Smooth muscle cell (in vitro differentiated cells): ENCODE measurements around the gene TP53TG5. TPM values are rescaled to one million over a fixed set of nuclear protein-coding genes. Genes with fewer than 3 reads are reported as not detected.

Experiments
- DNase-seq: peaks from one replicate; lab custom pipeline; 2025; ENCODE audit not compliant: unreplicated experiment; lab: John Stamatoyannopoulos, UW
- H2AFZ ChIP-seq: fragments of 200-600 bp; sonication (generic); 2 replicates; pipeline ENCODE4 v1.6.0; 2016; ENCODE audit warnings: antibody characterized with exemption, low read depth, mild to moderate bottlenecking
- H3F3A ChIP-seq: fragments of 200-600 bp; sonication (generic); 2 replicates; pipeline ENCODE4 v1.6.0; 2017; ENCODE audit warnings: antibody characterized with exemption, low read depth
- H3K27ac ChIP-seq: fragments of 200-600 bp; sonication (generic); 2 replicates; pipeline ENCODE4 v1.5.1; 2016; ENCODE audit warnings: low read depth, mild to moderate bottlenecking
- H3K27me3 ChIP-seq: fragments of 200-600 bp; sonication (generic); 2 replicates; pipeline ENCODE4 v1.6.1; 2016; ENCODE audit warnings: low read depth, mild to moderate bottlenecking
- H3K36me3 ChIP-seq: fragments of 200-600 bp; sonication (generic); 2 replicates; pipeline ENCODE4 v1.5.1; 2016; ENCODE audit warnings: low read depth
- H3K4me1 ChIP-seq: fragments of 200-600 bp; sonication (generic); 2 replicates; pipeline ENCODE4 v1.5.1; 2016; ENCODE audit warnings: low read depth
- H3K4me2 ChIP-seq: fragments of 200-600 bp; sonication (generic); 2 replicates; pipeline ENCODE4 v1.6.0; 2016; ENCODE audit warnings: mild to moderate bottlenecking
- H3K4me3 ChIP-seq: fragments of 200-600 bp; sonication (generic); 2 replicates; pipeline ENCODE4 v1.5.1; 2016; ENCODE audit warnings: mild to moderate bottlenecking
- H3K79me2 ChIP-seq: fragments of 200-600 bp; sonication (generic); 2 replicates; pipeline ENCODE4 v1.6.0; 2016; ENCODE audit warnings: low read depth, mild to moderate bottlenecking
- H3K9ac ChIP-seq: fragments of 200-600 bp; sonication (generic); 2 replicates; pipeline ENCODE4 v1.6.0; 2016; ENCODE audit warnings: low read depth
- H3K9me3 ChIP-seq: fragments of 200-600 bp; sonication (generic); replicated peaks from 2 replicates; pipeline ENCODE4 v1.5.1; 2016; ENCODE audit warnings: low read depth
- H4K20me1 ChIP-seq: fragments of 200-600 bp; sonication (generic); 2 replicates; pipeline ENCODE4 v1.6.0; 2016; ENCODE audit warnings: low read depth
- CTCF ChIP-seq: fragments of 200-600 bp; sonication (generic); IDR thresholded peaks from 2 replicates; pipeline ENCODE4 v1.5.1; 2017; ENCODE audit warnings: borderline replicate concordance, mild to moderate bottlenecking, antibody characterized with exemption; ENCODE audit not compliant: insufficient read depth, poor library complexity, severe bottlenecking
- WGBS: methylation state at CpG from one replicate; pipeline ENCODE4 v1.1.7; 2016; ENCODE audit warnings: low lambda C conversion rate; 5-methylcytosine and 5-hydroxymethylcytosine counted together
- polyA plus RNA-seq: library from polyadenylated mRNA; unstranded; fragments of >200 nt; fragmentation: Nextera tagmentation; extraction: Ambion mirVana; gene quantifications from 2 replicates; pipeline ENCODE4 v1.2.1, GENCODE V29; 2016
- total RNA-seq: library from RNA; depleted of rRNA; stranded (reverse); fragments of >200 nt; gene quantifications from 2 replicates; pipeline ENCODE4 v1.2.3, GENCODE V29; 2014

The TP53TG5 gene
- total and polyA plus RNA-seq, 2 experiments from 2014 or later: 0.06 TPM; not detected in 1

- peaks cover 69% of the 10 kb centered on the region for H3K4me1 ChIP-seq
- H3K27me3 ChIP-seq: no peaks in the 10 kb centered on the region
- H3K79me2 ChIP-seq: peaks cover 69% of the 10 kb centered on the region
- H4K20me1 ChIP-seq: peaks cover 39% of the 10 kb centered on the region
- WGBS: 15% methylated on average over 9 of the region's 9 CpGs
- TF ChIP-seq CTCF: no peak
- peak overlapping the region; percentile 80 for H3K4me3 ChIP-seq
- H3K36me3 ChIP-seq: no peaks in the 10 kb centered on the region
- H3K9me3 ChIP-seq: no peaks in the 10 kb centered on the region
- H3K9ac ChIP-seq: peak overlapping the region; percentile 78
- peaks cover 45% of the 10 kb centered on the region for H3F3A ChIP-seq
- peak; percentile 27 for DNase-seq
- peak overlapping the region; percentile 97 for H3K4me2 ChIP-seq
- peak overlapping the region; percentile 96 for H3K27ac ChIP-seq
- H2AFZ ChIP-seq: no peak overlapping the region
Observed at GRCh38 chr20:45344168-45344860, 33.8 kb downstream of the TP53TG5 start.

- H3K9me3 ChIP-seq: no peaks in the 10 kb centered on the region
- H3K36me3 ChIP-seq: no peaks in the 10 kb centered on the region
- TF ChIP-seq CTCF: no peak
- H3K4me2 ChIP-seq: peak overlapping the region; percentile 97
- peaks cover 39% of the 10 kb centered on the region for H4K20me1 ChIP-seq
- no peak for DNase-seq
- peak overlapping the region; percentile 71 for H3K9ac ChIP-seq
- H3K27me3 ChIP-seq: no peaks in the 10 kb centered on the region
- peaks cover 43% of the 10 kb centered on the region for H3F3A ChIP-seq
- H2AFZ ChIP-seq: no peak overlapping the region
- 16% methylated on average over 6 of the region's 6 CpGs for WGBS
- H3K79me2 ChIP-seq: peaks cover 76% of the 10 kb centered on the region
- H3K4me3 ChIP-seq: peak overlapping the region; percentile 80
- peak overlapping the region; percentile 96 for H3K27ac ChIP-seq
- H3K4me1 ChIP-seq: peaks cover 73% of the 10 kb centered on the region
Observed at GRCh38 chr20:45343532-45344167, 34.5 kb downstream of the TP53TG5 start.

- peaks cover 76% of the 10 kb centered on the region for H3K79me2 ChIP-seq
- 36% methylated on average over 6 of the region's 6 CpGs for WGBS
- TF ChIP-seq CTCF: no peak
- no peaks in the 10 kb centered on the region for H3K9me3 ChIP-seq
- no peaks in the 10 kb centered on the region for H3K36me3 ChIP-seq
- H3K27ac ChIP-seq: peak overlapping the region; percentile 96
- H3K4me3 ChIP-seq: peak overlapping the region; percentile 26
- H4K20me1 ChIP-seq: peaks cover 43% of the 10 kb centered on the region
- H3K27me3 ChIP-seq: no peaks in the 10 kb centered on the region
- H3F3A ChIP-seq: peaks cover 48% of the 10 kb centered on the region
- H2AFZ ChIP-seq: no peak overlapping the region
- H3K9ac ChIP-seq: peak overlapping the region; percentile 71
- peaks cover 80% of the 10 kb centered on the region for H3K4me1 ChIP-seq
- no peak for DNase-seq
- peak overlapping the region; percentile 97 for H3K4me2 ChIP-seq
Observed at GRCh38 chr20:45342855-45343531, 35.1 kb downstream of the TP53TG5 start.
